Heart left ventricle (tissue), 13 donors: ENCODE results near the gene ANKRD44.

Source experiments
- POLR2A ChIP-seq, 2 donors: fragments of 450-650 bp; IDR thresholded peaks; one replicate each; pipeline ENCODE4 v1.6.1; 2017; ENCODE audit warnings: antibody characterized with exemption in 2 of 2, mild to moderate bottlenecking in 2 of 2, moderate library complexity in 2 of 2
- TF ChIP-seq, protein P1 (sequence below), 12 donors: fragments of 200-600 bp; sonication (generic) in 4 of 12; IDR thresholded peaks; one replicate each; pipeline versions ENCODE4 v1.5.0 to v1.8.0; 2018 to 2022; ENCODE audit warnings: antibody characterized with exemption in 12 of 12, mild to moderate bottlenecking in 5 of 12
- donor health status: ischemic (EF 13 %, LVEDD 7.1; RV severe dilation, severe dysfunction).
- donor health status: DM: no; HTN: yes; CAD: no.
- donor health status: DM: no; HTN: no; CAD: no.
- donor health status: ischemic (EF 25% LVEDD 6.9; RV normal size, moderate dysfunction).
- donor health status: ischemic (EF 25% LVEDD 5.7; RV mildly dilated, moderate dysfunction).
- donor health status: ischemic (EF 35%, LVEDD 5.7; RV mildly dilated, moderate dysfunction).
- donor health status: nonischemic (EF 11% LVEDD 7.7; RV severe dilation, severe dysfunction).
- donor health status: DM: yes; HTN: yes; CAD: no.
- donor health status: PGD.
- donor health status: ischemic (EF 29% LVEDD 5.4; RV normal size, mild dysfunction).
- donor health status: nonischemic (EF 23%, LVEDD 6.1; RV moderate dilation, normal function).

DNA sequence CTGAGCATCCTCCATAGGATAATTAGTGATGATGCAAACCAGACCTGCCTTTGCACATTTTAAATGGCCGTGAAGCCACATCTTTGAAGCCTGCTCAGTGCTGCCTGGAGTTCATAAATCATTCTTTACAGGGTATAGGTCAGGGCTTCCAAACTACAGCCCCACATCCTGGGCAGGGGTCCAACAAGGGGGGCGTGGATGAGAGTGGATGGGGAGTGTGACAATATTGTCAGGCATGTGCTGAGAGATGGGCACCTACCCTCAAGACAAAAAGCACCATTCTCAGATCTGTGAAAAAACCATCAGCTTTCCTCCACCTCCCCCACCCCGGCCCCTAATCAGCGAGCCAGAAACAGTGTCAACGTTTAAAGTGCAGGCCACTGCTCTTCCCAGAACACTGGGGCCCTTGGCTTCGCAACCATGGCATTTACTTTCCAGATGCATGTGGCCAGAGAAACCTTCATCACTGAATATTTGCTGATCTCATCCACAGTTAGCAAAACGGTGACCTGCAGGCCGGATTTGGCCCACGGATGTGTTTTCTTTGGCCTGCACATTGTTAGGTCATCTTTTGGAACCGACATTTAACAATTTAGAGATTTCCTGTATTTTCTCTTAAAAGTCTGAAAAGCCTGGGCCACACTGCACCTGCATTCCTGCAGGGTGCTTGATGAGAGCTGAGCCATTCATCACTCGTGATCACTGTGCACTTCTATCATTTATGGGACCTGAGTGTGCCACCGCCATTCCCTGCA lies 130.7 kb downstream of the ANKRD44 start:
- TF ChIP-seq, protein P1, sequence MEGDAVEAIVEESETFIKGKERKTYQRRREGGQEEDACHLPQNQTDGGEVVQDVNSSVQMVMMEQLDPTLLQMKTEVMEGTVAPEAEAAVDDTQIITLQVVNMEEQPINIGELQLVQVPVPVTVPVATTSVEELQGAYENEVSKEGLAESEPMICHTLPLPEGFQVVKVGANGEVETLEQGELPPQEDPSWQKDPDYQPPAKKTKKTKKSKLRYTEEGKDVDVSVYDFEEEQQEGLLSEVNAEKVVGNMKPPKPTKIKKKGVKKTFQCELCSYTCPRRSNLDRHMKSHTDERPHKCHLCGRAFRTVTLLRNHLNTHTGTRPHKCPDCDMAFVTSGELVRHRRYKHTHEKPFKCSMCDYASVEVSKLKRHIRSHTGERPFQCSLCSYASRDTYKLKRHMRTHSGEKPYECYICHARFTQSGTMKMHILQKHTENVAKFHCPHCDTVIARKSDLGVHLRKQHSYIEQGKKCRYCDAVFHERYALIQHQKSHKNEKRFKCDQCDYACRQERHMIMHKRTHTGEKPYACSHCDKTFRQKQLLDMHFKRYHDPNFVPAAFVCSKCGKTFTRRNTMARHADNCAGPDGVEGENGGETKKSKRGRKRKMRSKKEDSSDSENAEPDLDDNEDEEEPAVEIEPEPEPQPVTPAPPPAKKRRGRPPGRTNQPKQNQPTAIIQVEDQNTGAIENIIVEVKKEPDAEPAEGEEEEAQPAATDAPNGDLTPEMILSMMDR (IDR thresholded peaks at IDR 0.05) = no peak
- TF ChIP-seq POLR2A (IDR thresholded peaks at IDR 0.05) = no peak
